H9 (cell line): ENCODE results near the gene VENTX. TPM values are rescaled to one million over a fixed set of nuclear protein-coding genes. Genes with fewer than 3 reads are reported as not detected.

ENCODE experiments used
- DNase-seq: peaks from one replicate; pipeline ENCODE4 v3.0.0-alpha.2; 2017
- H2AFZ ChIP-seq: one replicate; pipeline ENCODE4 v1.6.1; 2013; ENCODE audit warnings: mild to moderate bottlenecking, low read length, control low read depth, moderate library complexity
- H2AK5ac ChIP-seq: 2 replicates; pipeline ENCODE4 v1.6.1; 2013; ENCODE audit warnings: low read length, control low read depth, mixed read lengths; ENCODE audit not compliant: insufficient read length
- H2BK120ac ChIP-seq: one replicate; pipeline ENCODE4 v1.6.1; 2013; ENCODE audit warnings: low read depth, mild to moderate bottlenecking, low read length, control low read depth, inconsistent platforms; ENCODE audit not compliant: poor library complexity, severe bottlenecking
- H2BK12ac ChIP-seq: 2 replicates; pipeline ENCODE4 v1.6.1; 2013; ENCODE audit warnings: low read length, control low read depth, mixed read lengths, low read depth; ENCODE audit not compliant: insufficient read length
- H2BK15ac ChIP-seq: 2 replicates; pipeline ENCODE4 v1.6.1; 2013; ENCODE audit warnings: low read depth, low read length, control low read depth
- H2BK20ac ChIP-seq: one replicate; pipeline ENCODE4 v1.6.1; 2013; ENCODE audit warnings: low read depth, mild to moderate bottlenecking, low read length, control low read depth, inconsistent platforms; ENCODE audit not compliant: poor library complexity, severe bottlenecking
- H2BK5ac ChIP-seq: 2 replicates; pipeline ENCODE4 v1.6.1; 2013; ENCODE audit warnings: low read length, control low read depth, mixed read lengths; ENCODE audit not compliant: insufficient read length
- H3K14ac ChIP-seq: 2 replicates; pipeline ENCODE4 v1.6.1; 2013; ENCODE audit warnings: low read length, control low read depth; ENCODE audit not compliant: insufficient read depth
- H3K18ac ChIP-seq: 2 replicates; pipeline ENCODE4 v1.6.1; 2013; ENCODE audit warnings: low read depth, mild to moderate bottlenecking, mixed read lengths, low read length, control low read depth; ENCODE audit not compliant: insufficient read length
- H3K23ac ChIP-seq: 2 replicates; pipeline ENCODE4 v1.6.1; 2013; ENCODE audit warnings: low read length, control low read depth, mixed read lengths, low read depth; ENCODE audit not compliant: insufficient read length
- H3K23me2 ChIP-seq: 2 replicates; pipeline ENCODE4 v1.6.1; 2013; ENCODE audit warnings: low read depth, mild to moderate bottlenecking, mixed read lengths, low read length, control low read depth; ENCODE audit not compliant: insufficient read length, poor library complexity, severe bottlenecking
- H3K27ac ChIP-seq: 2 replicates; pipeline ENCODE4 v1.5.1; 2013; ENCODE audit warnings: low read length, control low read depth, mixed read lengths, low read depth; ENCODE audit not compliant: insufficient read length
- H3K27me3 ChIP-seq: 2 replicates; pipeline ENCODE4 v1.6.1; 2013; ENCODE audit warnings: low read length, control low read depth, inconsistent platforms; ENCODE audit not compliant: insufficient read depth
- H3K4ac ChIP-seq: 2 replicates; pipeline ENCODE4 v1.6.1; 2013; ENCODE audit warnings: low read depth, mild to moderate bottlenecking, control low read depth, inconsistent platforms, low read length, moderate library complexity
- H3K4me1 ChIP-seq: 2 replicates; pipeline ENCODE4 v1.6.1; 2013; ENCODE audit warnings: low read length, control low read depth, inconsistent platforms; ENCODE audit not compliant: insufficient read depth
- H3K4me2 ChIP-seq: 2 replicates; pipeline ENCODE4 v1.6.1; 2013; ENCODE audit warnings: low read length, control low read depth, mixed read lengths; ENCODE audit not compliant: insufficient read length, insufficient read depth
- H3K56ac ChIP-seq: 2 replicates; pipeline ENCODE4 v1.6.1; 2013; ENCODE audit warnings: low read depth, mild to moderate bottlenecking, mixed read lengths, low read length, control low read depth; ENCODE audit not compliant: insufficient read length
- H3K79me1 ChIP-seq: 2 replicates; pipeline ENCODE4 v1.6.1; 2013; ENCODE audit warnings: low read depth, mild to moderate bottlenecking, moderate library complexity, low read length, control low read depth, inconsistent platforms; ENCODE audit not compliant: insufficient read depth, poor library complexity, severe bottlenecking
- H3K79me2 ChIP-seq: 2 replicates; pipeline ENCODE4 v1.6.1; 2013; ENCODE audit warnings: low read length, control low read depth, inconsistent platforms; ENCODE audit not compliant: insufficient read depth
- H3K9ac ChIP-seq: 2 replicates; pipeline ENCODE4 v1.6.1; 2013; ENCODE audit warnings: low read length, control low read depth, mixed read lengths; ENCODE audit not compliant: insufficient read length; ENCODE audit errors: extremely low read depth
- H3K9me3 ChIP-seq: one replicate; pipeline ENCODE4 v1.6.1; 2013; ENCODE audit warnings: low read depth, low read length, inconsistent platforms; ENCODE audit not compliant: control insufficient read depth
- H3T11ph ChIP-seq: one replicate; pipeline ENCODE4 v1.6.1; 2013; ENCODE audit warnings: mild to moderate bottlenecking, low read length, control low read depth, inconsistent platforms
- H4K20me1 ChIP-seq: one replicate; pipeline ENCODE4 v1.6.1; 2013; ENCODE audit not compliant: control insufficient read depth, insufficient read length, insufficient read depth
- H4K5ac ChIP-seq: 2 replicates; pipeline ENCODE4 v1.6.1; 2013; ENCODE audit warnings: low read depth, mild to moderate bottlenecking, mixed read lengths, low read length, control low read depth; ENCODE audit not compliant: insufficient read length
- H4K8ac ChIP-seq: replicated peaks from 2 replicates; pipeline ENCODE4 v1.6.1; 2013; ENCODE audit warnings: low read length, control low read depth, mixed read lengths, low read depth; ENCODE audit not compliant: insufficient read length
- H4K91ac ChIP-seq: 2 replicates; pipeline ENCODE4 v1.6.1; 2013; ENCODE audit warnings: low read depth, mild to moderate bottlenecking, moderate library complexity, mixed read lengths, low read length, control low read depth; ENCODE audit not compliant: insufficient read length
- H3K27ac Mint-ChIP-seq, 3 experiments: 2 replicates in 2 of 3; 3 replicates in 1 of 3; pipeline ENCODE4 v1.8.0; 2020 to 2021; ENCODE audit warnings: mixed read lengths in 3 of 3, mild to moderate bottlenecking in 1 of 3, moderate library complexity in 1 of 3
- H3K27me3 Mint-ChIP-seq: 2 replicates; pipeline ENCODE4 v1.8.0; 2021; ENCODE audit warnings: low read depth, mild to moderate bottlenecking, moderate library complexity, mixed read lengths
- H3K36me3 Mint-ChIP-seq, 3 experiments: 2 replicates in 2 of 3; 3 replicates in 1 of 3; pipeline ENCODE4 v1.8.0; 2020 to 2021; ENCODE audit warnings: low read depth in 3 of 3, mixed read lengths in 3 of 3; ENCODE audit not compliant: insufficient read depth in 1 of 3
- H3K4me1 Mint-ChIP-seq, 2 experiments: 2 replicates each; pipeline ENCODE4 v1.8.0; 2020; ENCODE audit warnings: mixed read lengths in 2 of 2
- H3K4me3 Mint-ChIP-seq, 2 experiments: 2 replicates in 1 of 2; 3 replicates in 1 of 2; pipeline ENCODE4 v1.8.0; 2020 to 2021; ENCODE audit warnings: mild to moderate bottlenecking in 2 of 2, mixed read lengths in 2 of 2, moderate library complexity in 1 of 2
- H3K9me3 Mint-ChIP-seq, 2 experiments: 2 replicates in 1 of 2; 3 replicates in 1 of 2; pipeline ENCODE4 v1.8.0; 2020; ENCODE audit warnings: mild to moderate bottlenecking in 2 of 2, mixed read lengths in 2 of 2, moderate library complexity in 1 of 2
- whole genome bisulfite sequencing: extraction: QIAGEN DNeasy Blood & Tissue Kit; methylation state at CpG from one replicate; pipeline ENCODE4 v1.1.7; 2013; ENCODE audit warnings: missing lambda C conversion rate, low lambda C conversion rate, mixed read lengths; ENCODE audit not compliant: insufficient read length; ENCODE audit errors: extremely low coverage; 5-methylcytosine and 5-hydroxymethylcytosine counted together
- total RNA-seq: library from RNA; stranded (reverse); gene quantifications from 2 replicates; pipeline ENCODE4 v1.2.1, GENCODE V29; 2021
- TF ChIP-seq, protein P1 (sequence below): fragments of 200-600 bp; sonication (generic); conservative IDR thresholded peaks from 3 replicates; pipeline ENCODE4 v1.8.0; 2021; ENCODE audit warnings: antibody characterized with exemption, mild to moderate bottlenecking

The VENTX gene
- total RNA-seq, 1 experiment from 2014 or later = 10.9 TPM

DNA sequence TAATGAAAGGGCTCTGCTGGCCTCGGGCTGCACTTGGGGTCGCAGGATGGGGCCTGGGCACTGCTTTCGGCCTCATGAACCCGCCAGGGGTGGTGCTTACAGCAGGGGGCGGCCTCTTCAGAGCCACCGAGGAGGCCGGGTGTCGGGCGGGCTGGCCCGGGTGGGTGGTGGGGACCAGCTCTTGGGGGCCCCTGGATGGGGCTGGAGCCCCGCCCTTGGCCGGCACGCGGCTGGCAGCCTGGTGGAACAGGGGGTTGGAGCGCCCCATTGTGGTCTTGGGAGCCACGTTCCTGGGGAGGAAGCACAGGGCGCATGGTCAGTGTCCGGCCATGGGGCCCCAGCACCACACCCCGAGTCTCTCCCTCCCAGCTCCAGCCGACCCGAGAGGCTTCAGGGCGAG is 30.2 kb downstream of the VENTX start:
- Histone ChIP-seq H2BK20ac (no peak overlapping the region), H4K5ac (no peak overlapping the region), H3K18ac (no peak overlapping the region), H3K4me2 (no peak overlapping the region), H3K27ac (no peak overlapping the region), H3K14ac (no peak overlapping the region), H2AK5ac (no peak overlapping the region), H2BK120ac (no peak overlapping the region), H4K20me1 (peaks cover under 1% of the 10 kb centered on the region), H3K9me3 (no peaks in the 10 kb centered on the region), H4K91ac (no peak overlapping the region), H3K79me2 (no peaks in the 10 kb centered on the region), H2BK5ac (no peak overlapping the region), H2BK12ac (no peak overlapping the region), H3K23ac (no peak overlapping the region), H3K27me3 (no peaks in the 10 kb centered on the region; the same call in 1 of the 2 replicates), H2BK15ac (no peak overlapping the region), H3K4ac (no peak overlapping the region), H2AFZ (no peak overlapping the region), H3K79me1 (no peaks in the 10 kb centered on the region), H3K56ac (no peak overlapping the region), H4K8ac (no peak overlapping the region), H3K4me1 (no peaks in the 10 kb centered on the region), H3K9ac (no peak overlapping the region), H3K23me2 (no peaks in the 10 kb centered on the region), H3T11ph (no peak overlapping the region)
- no peak overlapping the region for H3K4me3 Mint-ChIP-seq
- no peaks in the 10 kb centered on the region for H3K36me3 Mint-ChIP-seq
- H3K27me3 Mint-ChIP-seq = peaks cover 14% of the 10 kb centered on the region
- no peaks in the 10 kb centered on the region for H3K9me3 Mint-ChIP-seq
- H3K27ac Mint-ChIP-seq = no peak overlapping the region
- no peak for DNase-seq
- WGBS = no CpG with 5 or more reads among the region's 22 CpGs
- TF ChIP-seq, protein P1, sequence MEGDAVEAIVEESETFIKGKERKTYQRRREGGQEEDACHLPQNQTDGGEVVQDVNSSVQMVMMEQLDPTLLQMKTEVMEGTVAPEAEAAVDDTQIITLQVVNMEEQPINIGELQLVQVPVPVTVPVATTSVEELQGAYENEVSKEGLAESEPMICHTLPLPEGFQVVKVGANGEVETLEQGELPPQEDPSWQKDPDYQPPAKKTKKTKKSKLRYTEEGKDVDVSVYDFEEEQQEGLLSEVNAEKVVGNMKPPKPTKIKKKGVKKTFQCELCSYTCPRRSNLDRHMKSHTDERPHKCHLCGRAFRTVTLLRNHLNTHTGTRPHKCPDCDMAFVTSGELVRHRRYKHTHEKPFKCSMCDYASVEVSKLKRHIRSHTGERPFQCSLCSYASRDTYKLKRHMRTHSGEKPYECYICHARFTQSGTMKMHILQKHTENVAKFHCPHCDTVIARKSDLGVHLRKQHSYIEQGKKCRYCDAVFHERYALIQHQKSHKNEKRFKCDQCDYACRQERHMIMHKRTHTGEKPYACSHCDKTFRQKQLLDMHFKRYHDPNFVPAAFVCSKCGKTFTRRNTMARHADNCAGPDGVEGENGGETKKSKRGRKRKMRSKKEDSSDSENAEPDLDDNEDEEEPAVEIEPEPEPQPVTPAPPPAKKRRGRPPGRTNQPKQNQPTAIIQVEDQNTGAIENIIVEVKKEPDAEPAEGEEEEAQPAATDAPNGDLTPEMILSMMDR = peak; percentile 33; the same call in 2 of the 3 replicates
- peaks cover 0 to 5% of the 10 kb centered on the region in 2 experiments; a peak in 3 of 4 replicates for H3K4me1 Mint-ChIP-seq
